Measurements from ENCODE around the gene CASP3. TPM values are rescaled to one million over a fixed set of nuclear protein-coding genes. Genes with fewer than 3 reads are reported as not detected.

The CASP3 gene
- total RNA-seq, 5 donors from 2014 or later (not counting 1 experiment from before 2014, with no cell fraction given), result 10.7 to 23.5 (median 19.9) TPM

DNA sequence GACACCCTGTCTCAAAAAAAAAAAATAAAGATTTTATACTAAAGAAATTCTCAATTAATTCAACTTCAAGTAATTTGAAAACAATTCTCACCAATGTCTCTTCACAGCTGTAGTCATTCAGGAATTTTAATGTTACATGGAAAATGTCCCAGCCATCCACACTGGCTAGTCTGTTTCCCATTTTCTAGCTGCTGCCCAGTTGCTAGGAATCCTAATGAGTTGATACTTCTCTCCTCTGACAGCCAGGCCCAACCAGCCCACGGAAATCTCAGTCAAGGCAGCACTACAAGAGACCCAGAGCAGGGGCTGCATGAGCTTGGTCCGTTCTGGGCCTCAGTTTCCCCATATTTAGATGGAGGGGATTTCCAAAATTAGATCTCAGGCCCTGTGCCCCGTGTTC, 59.1 kb downstream of the CASP3 start:
- Histone ChIP-seq H3K27me3 (replicated peaks in 1 of 2; ENCODE audit: control insufficient read depth in 2 of 2, extremely low read depth in 1 of 2, insufficient read depth in 2 of 2, low read length in 1 of 2) (peaks cover 0 to 7% of the 10 kb centered on the region in 2 experiments), H3K9me3 (no peaks in the 10 kb centered on the region), H3K4me3 (ENCODE audit: control insufficient read depth in 1 of 2, extremely low read depth in 1 of 2, low read length in 1 of 2) (no peak overlapping the region), H3K36me3 (ENCODE audit: control insufficient read depth in 2 of 2, extremely low read depth in 1 of 2, insufficient read depth in 1 of 2, low read length in 1 of 2) (no peaks in the 10 kb centered on the region), H3K4me1 (ENCODE audit: control insufficient read depth in 1 of 2, extremely low read depth in 1 of 2, insufficient read depth in 2 of 2, low read length in 2 of 2) (no peaks in the 10 kb centered on the region), H3K27ac (ENCODE audit: low read length) (no peak overlapping the region)
- WGBS (ENCODE audit: insufficient coverage), result 100% methylated on average over 2 of the region's 3 CpGs
- no peaks in the 10 kb centered on the region for H3K9me3 Mint-ChIP-seq
- no peaks in the 10 kb centered on the region for H3K36me3 Mint-ChIP-seq
- no peaks in the 10 kb centered on the region for H3K27me3 Mint-ChIP-seq
- no peak overlapping the region for H3K27ac Mint-ChIP-seq
- DNase-seq (no peak), ATAC-seq (replicated peaks in 1 of 4) (no peak)
- POLR2A ChIA-PET, result no interaction called here
- no peak overlapping the region for H3K4me3 Mint-ChIP-seq
- H3K4me1 Mint-ChIP-seq, result peaks cover 0 to 3% (median 0%) of the 10 kb centered on the region in 3 donors
- CTCF ChIA-PET, result interaction anchor here (0.6 to 0.9 kb wide), 3 partner anchors 14 to 343 kb away, joined by 3 to 5 read pairs (median 4); no protein-coding TSS in a partner anchor

DNA sequence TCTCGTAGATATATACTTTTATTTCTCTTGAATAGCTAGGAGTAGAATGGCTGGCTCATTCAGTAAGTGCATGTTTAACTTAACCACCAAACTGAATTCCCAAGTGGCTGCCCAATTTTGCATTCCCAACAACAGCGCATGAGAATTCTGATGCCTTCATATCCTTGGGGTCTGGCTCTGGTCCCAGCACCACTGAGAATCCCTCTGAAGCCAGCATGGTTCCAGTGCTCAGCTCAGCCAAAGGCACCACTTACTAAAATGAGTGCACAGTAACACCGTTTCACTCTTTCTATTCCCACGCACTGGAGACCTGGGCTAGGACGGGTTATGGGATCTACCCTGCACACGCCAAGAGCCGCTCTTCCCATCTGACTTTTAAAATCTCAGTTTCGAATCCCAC, 60.4 kb downstream of the CASP3 start:
- CTCF ChIA-PET, result interaction anchor here in 1 of 2 donors (0.9 kb wide), 1 partner anchor 14 kb away, joined by 3 read pairs; no protein-coding TSS in a partner anchor
- Histone ChIP-seq H3K4me1 (ENCODE audit: control insufficient read depth in 1 of 2, extremely low read depth in 1 of 2, insufficient read depth in 2 of 2, low read length in 2 of 2) (peaks cover 2 to 5% of the 10 kb centered on the region in 2 experiments), H3K27ac (ENCODE audit: low read length) (no peak overlapping the region), H3K27me3 (replicated peaks in 1 of 2; ENCODE audit: control insufficient read depth in 2 of 2, extremely low read depth in 1 of 2, insufficient read depth in 2 of 2, low read length in 1 of 2) (peaks cover 0 to 7% of the 10 kb centered on the region in 2 experiments), H3K36me3 (ENCODE audit: control insufficient read depth in 2 of 2, extremely low read depth in 1 of 2, insufficient read depth in 1 of 2, low read length in 1 of 2) (no peaks in the 10 kb centered on the region), H3K9me3 (no peaks in the 10 kb centered on the region), H3K4me3 (ENCODE audit: control insufficient read depth in 1 of 2, extremely low read depth in 1 of 2, low read length in 1 of 2) (no peak overlapping the region)
- Mint-ChIP-seq H3K27ac (no peak overlapping the region), H3K4me3 (no peak overlapping the region), H3K27me3 (no peaks in the 10 kb centered on the region), H3K36me3 (no peaks in the 10 kb centered on the region), H3K9me3 (no peaks in the 10 kb centered on the region), H3K4me1 (peaks cover 6 to 11% (median 8%) of the 10 kb centered on the region in 3 donors)
- POLR2A ChIA-PET, result no interaction called here
- no peak for DNase-seq
- no peak for ATAC-seq (replicated peaks in 1 of 4)
- 84% methylated on average over 6 of the region's 8 CpGs for WGBS (ENCODE audit: insufficient coverage)

- Mint-ChIP-seq H3K4me1 (peaks cover 12 to 17% (median 12%) of the 10 kb centered on the region in 3 donors), H3K4me3 (no peak overlapping the region), H3K36me3 (no peaks in the 10 kb centered on the region), H3K9me3 (no peaks in the 10 kb centered on the region), H3K27ac (no peak overlapping the region), H3K27me3 (no peaks in the 10 kb centered on the region)
- Histone ChIP-seq H3K9me3 (no peaks in the 10 kb centered on the region), H3K4me3 (ENCODE audit: control insufficient read depth in 1 of 2, extremely low read depth in 1 of 2, low read length in 1 of 2) (no peak overlapping the region), H3K36me3 (ENCODE audit: control insufficient read depth in 2 of 2, extremely low read depth in 1 of 2, insufficient read depth in 1 of 2, low read length in 1 of 2) (no peaks in the 10 kb centered on the region), H3K4me1 (ENCODE audit: control insufficient read depth in 1 of 2, extremely low read depth in 1 of 2, insufficient read depth in 2 of 2, low read length in 2 of 2) (peaks cover 2 to 5% of the 10 kb centered on the region in 2 experiments), H3K27ac (ENCODE audit: low read length) (no peak overlapping the region), H3K27me3 (replicated peaks in 1 of 2; ENCODE audit: control insufficient read depth in 2 of 2, extremely low read depth in 1 of 2, insufficient read depth in 2 of 2, low read length in 1 of 2) (peaks cover 0 to 7% of the 10 kb centered on the region in 2 experiments)
- POLR2A ChIA-PET, result interaction anchor here (0.7 to 0.8 kb wide), 2 partner anchors 40 to 244 kb away, joined by 4 to 6 read pairs; no protein-coding TSS in a partner anchor
- CTCF ChIA-PET, result no interaction called here
- no peak for DNase-seq
- no peak for ATAC-seq (replicated peaks in 1 of 4)
- 96% methylated on average over 3 of the region's 3 CpGs for WGBS (ENCODE audit: insufficient coverage)
These were observed 61.5 kb downstream of the CASP3 start for GRCh38 chr4:184587701-184588100.

GRCh38 chr4:184587221-184587620, 62.0 kb downstream of the CASP3 start:
- ChIA-PET CTCF (interaction anchor here in 1 of 2 donors (0.7 kb wide), 1 partner anchor 133 kb away, joined by 4 read pairs; no protein-coding TSS in a partner anchor), POLR2A (interaction anchor here (0.7 to 0.8 kb wide), 2 partner anchors 41 to 244 kb away, joined by 4 to 6 read pairs; no protein-coding TSS in a partner anchor)
- no peaks in the 10 kb centered on the region for H3K36me3 Mint-ChIP-seq
- H3K4me3 Mint-ChIP-seq, result no peak overlapping the region
- Histone ChIP-seq H3K36me3 (ENCODE audit: control insufficient read depth in 2 of 2, extremely low read depth in 1 of 2, insufficient read depth in 1 of 2, low read length in 1 of 2) (no peaks in the 10 kb centered on the region), H3K9me3 (no peaks in the 10 kb centered on the region), H3K27ac (ENCODE audit: low read length) (no peak overlapping the region), H3K4me3 (ENCODE audit: control insufficient read depth in 1 of 2, extremely low read depth in 1 of 2, low read length in 1 of 2) (no peak overlapping the region), H3K4me1 (ENCODE audit: control insufficient read depth in 1 of 2, extremely low read depth in 1 of 2, insufficient read depth in 2 of 2, low read length in 2 of 2) (peaks cover 2 to 5% of the 10 kb centered on the region in 2 experiments), H3K27me3 (replicated peaks in 1 of 2; ENCODE audit: control insufficient read depth in 2 of 2, extremely low read depth in 1 of 2, insufficient read depth in 2 of 2, low read length in 1 of 2) (peaks cover 0 to 7% of the 10 kb centered on the region in 2 experiments)
- 100% methylated on average over 3 of the region's 5 CpGs for WGBS (ENCODE audit: insufficient coverage)
- DNase-seq (no peak), ATAC-seq (replicated peaks in 1 of 4) (no peak)
- H3K9me3 Mint-ChIP-seq, result no peaks in the 10 kb centered on the region
- no peaks in the 10 kb centered on the region for H3K27me3 Mint-ChIP-seq
- no peak overlapping the region for H3K27ac Mint-ChIP-seq
- H3K4me1 Mint-ChIP-seq, result peaks cover 12 to 17% (median 12%) of the 10 kb centered on the region in 3 donors

- peaks cover 12 to 17% (median 12%) of the 10 kb centered on the region in 3 donors for H3K4me1 Mint-ChIP-seq
- Histone ChIP-seq H3K4me1 (ENCODE audit: control insufficient read depth in 1 of 2, extremely low read depth in 1 of 2, insufficient read depth in 2 of 2, low read length in 2 of 2) (peaks cover 2 to 5% of the 10 kb centered on the region in 2 experiments), H3K4me3 (ENCODE audit: control insufficient read depth in 1 of 2, extremely low read depth in 1 of 2, low read length in 1 of 2) (no peak overlapping the region), H3K27ac (ENCODE audit: low read length) (no peak overlapping the region), H3K27me3 (replicated peaks in 1 of 2; ENCODE audit: control insufficient read depth in 2 of 2, extremely low read depth in 1 of 2, insufficient read depth in 2 of 2, low read length in 1 of 2) (no peaks in the 10 kb centered on the region), H3K9me3 (no peaks in the 10 kb centered on the region), H3K36me3 (ENCODE audit: control insufficient read depth in 2 of 2, extremely low read depth in 1 of 2, insufficient read depth in 1 of 2, low read length in 1 of 2) (no peaks in the 10 kb centered on the region)
- 67% methylated on average over 2 of the region's 9 CpGs for WGBS (ENCODE audit: insufficient coverage)
- peak overlapping the region in 1 of 2 donors; percentile 40 for H3K27ac Mint-ChIP-seq
- DNase-seq (peak in 1 of 35 experiments; percentile 45), ATAC-seq (replicated peaks in 1 of 4) (peak in 1 of 4 experiments; percentile 94)
- H3K27me3 Mint-ChIP-seq, result no peaks in the 10 kb centered on the region
- H3K9me3 Mint-ChIP-seq, result peaks cover 0 to 15% (median 10%) of the 10 kb centered on the region in 3 donors
- H3K36me3 Mint-ChIP-seq, result no peaks in the 10 kb centered on the region
- H3K4me3 Mint-ChIP-seq, result peak overlapping the region in 1 of 3 donors; percentile 24
- POLR2A ChIA-PET, result interaction anchor here in 1 of 2 donors (0.6 kb wide), 1 partner anchor 18 kb away, joined by 3 read pairs; no protein-coding TSS in a partner anchor
- CTCF ChIA-PET, result no interaction called here
These were observed 65.3 kb downstream of the CASP3 start for GRCh38 chr4:184583738-184584502.

Data from T-cell (primary cell).